H1 (cell line): ENCODE results near the gene PSPN. TPM values are rescaled to one million over a fixed set of nuclear protein-coding genes. Genes with fewer than 3 reads are reported as not detected.

Experiments used
- CTCF ChIA-PET: fragments of 300-600 bp; sonication (Branson Sonifier 250); formaldehyde crosslinking; loops from one replicate; lab custom pipeline; 2021; ENCODE audit not compliant: partially characterized antibody; lab: Charles Lee
- POLR2A ChIA-PET: fragments of 300-600 bp; sonication (Branson Sonifier 250); formaldehyde crosslinking; loops from one replicate; lab custom pipeline; 2021; ENCODE audit warnings: inconsistent platforms; ENCODE audit not compliant: partially characterized antibody; lab: Charles Lee
- DNase-seq, 2 experiments: peaks; one replicate each; pipeline versions ENCODE4 v3.0.0 to v3.0.0-alpha.2; 2010 to 2022; ENCODE audit warnings: low spot score in 2 of 2, low read depth in 1 of 2, mixed read lengths in 1 of 2
- FAIRE-seq: peaks from 2 replicates; lab custom pipeline; 2011; peaks lifted over from hg19 to GRCh38; lab: Jason Lieb, UNC
- H2AFZ ChIP-seq: 2 replicates; pipeline ENCODE4 v1.8.1; 2012; ENCODE audit warnings: low read length, inconsistent platforms
- H2AK5ac ChIP-seq: 2 replicates; pipeline ENCODE4 v1.6.1; 2013; ENCODE audit warnings: low read depth, low read length
- H2BK120ac ChIP-seq: replicated peaks from 2 replicates; pipeline ENCODE3; 2013; ENCODE audit warnings: low read depth, low read length, inconsistent platforms
- H2BK12ac ChIP-seq: 2 replicates; pipeline ENCODE4 v1.6.1; 2013; ENCODE audit warnings: low read depth, low read length
- H2BK15ac ChIP-seq: 2 replicates; pipeline ENCODE4 v1.6.1; 2013; ENCODE audit warnings: low read length
- H2BK20ac ChIP-seq: 2 replicates; pipeline ENCODE4 v1.6.1; 2013; ENCODE audit warnings: low read length
- H2BK5ac ChIP-seq: 2 replicates; pipeline ENCODE4 v1.6.1; 2013; ENCODE audit warnings: low read depth, low read length
- H3K14ac ChIP-seq: 2 replicates; pipeline ENCODE4 v1.6.1; 2013; ENCODE audit warnings: inconsistent platforms; ENCODE audit not compliant: insufficient read length
- H3K18ac ChIP-seq: 2 replicates; pipeline ENCODE4 v1.6.1; 2013; ENCODE audit warnings: low read length; ENCODE audit errors: extremely low read depth
- H3K23ac ChIP-seq: 2 replicates; pipeline ENCODE4 v1.6.1; 2013; ENCODE audit warnings: inconsistent platforms; ENCODE audit not compliant: insufficient read length
- H3K23me2 ChIP-seq: 2 replicates; pipeline ENCODE4 v1.6.1; 2013; ENCODE audit warnings: low read depth, low read length
- H3K27ac ChIP-seq: 2 replicates; pipeline ENCODE4 v1.6.1; 2011; ENCODE audit warnings: low read depth, low read length, inconsistent platforms
- H3K27me3 ChIP-seq, 4 experiments: replicated peaks in 1 of 4; 1 replicate in 1 of 4; 2 replicates in 3 of 4; pipeline versions ENCODE4 v1.6.1 to v1.8.1; 2011 to 2013; ENCODE audit warnings: low read length in 3 of 4, mild to moderate bottlenecking in 3 of 4, inconsistent platforms in 2 of 4, mixed read lengths in 2 of 4, moderate library complexity in 1 of 4; ENCODE audit not compliant: control insufficient read depth in 3 of 4, insufficient read depth in 3 of 4; ENCODE audit errors: extremely low read depth in 1 of 4
- H3K36me3 ChIP-seq, 4 experiments: 2 replicates each; pipeline versions ENCODE4 v1.6.1 to v1.8.1; 2011 to 2013; ENCODE audit warnings: mild to moderate bottlenecking in 4 of 4, low read length in 3 of 4, moderate library complexity in 2 of 4, control low read depth in 1 of 4, inconsistent platforms in 1 of 4; ENCODE audit not compliant: insufficient read depth in 4 of 4, control insufficient read depth in 2 of 4
- H3K4ac ChIP-seq: replicated peaks from 2 replicates; pipeline ENCODE3; 2013; ENCODE audit warnings: low read length, low read depth, mixed read lengths, inconsistent platforms; ENCODE audit not compliant: insufficient read length
- H3K4me1 ChIP-seq, 4 experiments: replicated peaks in 1 of 4; 1 replicate in 1 of 4; 2 replicates in 3 of 4; pipeline versions ENCODE4 v1.6.1 to v1.8.1; 2011 to 2013; ENCODE audit warnings: low read length in 3 of 4, inconsistent platforms in 2 of 4, mixed read lengths in 1 of 4; ENCODE audit not compliant: insufficient read depth in 4 of 4, control insufficient read depth in 3 of 4
- H3K4me2 ChIP-seq, 2 experiments: 2 replicates each; pipeline versions ENCODE4 v1.6.1 to v1.8.1; 2011 to 2013; ENCODE audit warnings: low read depth in 2 of 2, low read length in 2 of 2, control low read depth in 1 of 2, inconsistent platforms in 1 of 2, mild to moderate bottlenecking in 1 of 2; ENCODE audit not compliant: insufficient read depth in 1 of 2
- H3K4me3 ChIP-seq, 4 experiments: fragments of 200-600, 300-600 bp in 1 of 4; sonication (generic), shearing (Covaris generic), sonication (Bioruptor Twin) in 1 of 4; 2 replicates each; pipeline versions ENCODE4 v1.5.1 to v1.8.1; 2011 to 2016; ENCODE audit warnings: low read length in 4 of 4, low read depth in 3 of 4, control low read depth in 2 of 4, inconsistent platforms in 2 of 4, mild to moderate bottlenecking in 2 of 4, mixed read lengths in 1 of 4, moderate library complexity in 1 of 4; ENCODE audit not compliant: insufficient read depth in 2 of 4; ENCODE audit errors: extremely low read depth in 1 of 4
- H3K56ac ChIP-seq: replicated peaks from 2 replicates; pipeline ENCODE3; 2013; ENCODE audit warnings: low read depth, mild to moderate bottlenecking, mixed read lengths, low read length, inconsistent platforms; ENCODE audit not compliant: insufficient read length
- H3K79me1 ChIP-seq: 2 replicates; pipeline ENCODE4 v1.6.1; 2013; ENCODE audit warnings: low read depth, low read length, control low read depth
- H3K79me2 ChIP-seq, 2 experiments: 2 replicates each; pipeline versions ENCODE4 v1.6.1 to v1.8.1; 2012 to 2013; ENCODE audit warnings: low read length in 2 of 2, mild to moderate bottlenecking in 2 of 2, inconsistent platforms in 1 of 2; ENCODE audit not compliant: insufficient read depth in 2 of 2, control insufficient read depth in 1 of 2
- H3K9ac ChIP-seq, 4 experiments: replicated peaks in 1 of 4; 1 replicate in 1 of 4; 2 replicates in 3 of 4; pipeline versions ENCODE4 v1.6.1 to v1.8.1; 2011 to 2013; ENCODE audit warnings: low read depth in 3 of 4, low read length in 3 of 4, control low read depth in 2 of 4, mild to moderate bottlenecking in 2 of 4, moderate library complexity in 2 of 4, inconsistent platforms in 1 of 4; ENCODE audit errors: extremely low read depth in 1 of 4
- H3K9me3 ChIP-seq, 2 experiments: 2 replicates each; pipeline versions ENCODE4 v1.6.1 to v1.8.1; 2012 to 2013; ENCODE audit warnings: mild to moderate bottlenecking in 2 of 2, moderate library complexity in 2 of 2, control low read depth in 1 of 2, inconsistent platforms in 1 of 2, low read depth in 1 of 2, low read length in 1 of 2, mixed read lengths in 1 of 2; ENCODE audit not compliant: insufficient read depth in 2 of 2
- H4K20me1 ChIP-seq, 2 experiments: replicated peaks in 1 of 2; 2 replicates each; pipeline versions ENCODE3 to v1.8.1; 2011 to 2013; ENCODE audit warnings: inconsistent platforms in 2 of 2, low read length in 2 of 2, mild to moderate bottlenecking in 1 of 2; ENCODE audit not compliant: insufficient read depth in 2 of 2, control insufficient read depth in 1 of 2
- H4K5ac ChIP-seq: 2 replicates; pipeline ENCODE4 v1.6.1; 2013; ENCODE audit warnings: low read length, low read depth, mixed read lengths, inconsistent platforms; ENCODE audit not compliant: insufficient read length
- H4K8ac ChIP-seq: 2 replicates; pipeline ENCODE4 v1.8.0; 2013; ENCODE audit warnings: mild to moderate bottlenecking, moderate library complexity, low read length, inconsistent platforms; ENCODE audit not compliant: insufficient read depth; ENCODE audit errors: extremely low read depth
- H4K91ac ChIP-seq: replicated peaks from 2 replicates; pipeline ENCODE3; 2013; ENCODE audit warnings: low read length, mixed read lengths, inconsistent platforms; ENCODE audit not compliant: insufficient read length
- BACH1 ChIP-seq: IDR thresholded peaks from 2 replicates; pipeline ENCODE4 v1.6.1; 2012; ENCODE audit warnings: low read length, improper control_type of control experiment
- CBX5 ChIP-seq: fragments of 300-800, 300-1000 bp; sonication (generic); IDR thresholded peaks from 2 replicates; pipeline ENCODE4 v1.7.1; 2016; ENCODE audit warnings: antibody characterized with exemption, low read length, low read depth
- CEBPB ChIP-seq: IDR thresholded peaks from 2 replicates; pipeline ENCODE4 v1.6.1; 2012; ENCODE audit warnings: low read depth, low read length
- CREB1 ChIP-seq: IDR thresholded peaks from 2 replicates; pipeline ENCODE4 v1.6.1; 2012; ENCODE audit warnings: inconsistent platforms
- MAFK ChIP-seq: IDR thresholded peaks from 2 replicates; pipeline ENCODE4 v1.6.1; 2012; ENCODE audit warnings: low read depth, mild to moderate bottlenecking, improper control_type of control experiment, low read length
- POLR2A ChIP-seq, 2 experiments: IDR thresholded peaks; 1 replicate in 1 of 2; 2 replicates in 1 of 2; pipeline ENCODE4 v1.6.1; 2011; ENCODE audit warnings: low read depth in 2 of 2, low read length in 2 of 2, mild to moderate bottlenecking in 2 of 2; ENCODE audit errors: control extremely low read depth in 1 of 2
- SIRT6 ChIP-seq: IDR thresholded peaks from one replicate; pipeline ENCODE4 v1.7.1; 2012; ENCODE audit warnings: low read length, inconsistent platforms
- TCF12 ChIP-seq: IDR thresholded peaks from 2 replicates; pipeline ENCODE4 v1.6.1; 2011; ENCODE audit warnings: low read depth, mild to moderate bottlenecking, low read length
- WGBS, 2 experiments: shearing (Covaris generic) in 1 of 2; methylation state at CpG; one replicate each; pipeline versions ENCODE4 v1.1.6 to v1.1.7; 2013 to 2015; ENCODE audit warnings: low lambda C conversion rate in 2 of 2, mixed read lengths in 2 of 2, inconsistent platforms in 1 of 2, low coverage in 1 of 2, missing lambda C conversion rate in 1 of 2; ENCODE audit not compliant: insufficient replicate concordance in 2 of 2, insufficient coverage in 1 of 2, insufficient read length in 1 of 2; ENCODE audit errors: extremely low coverage in 1 of 2, missing lambda C conversion rate in 1 of 2; 5-methylcytosine and 5-hydroxymethylcytosine counted together
- polyA plus RNA-seq, 7 experiments: library from polyadenylated mRNA; depleted of rRNA in 3 of 7; stranded (reverse) in 5 of 7; unstranded in 2 of 7; fragments of >200 nt in 5 of 7; fragments of 200-250 nt in 2 of 7; gene quantifications; 1 replicate in 5 of 7; 2 replicates in 1 of 7; 4 replicates in 1 of 7; pipeline versions ENCODE4 v1.2.1 to v1.2.3, GENCODE V29; 2011 to 2013; ENCODE audit warnings: missing spikeins in 2 of 7, mixed read lengths in 2 of 7
- total RNA-seq: library from RNA; stranded (reverse); fragmentation: NEBNext Ultra II Directional; extraction: Animal tissue kit (Norgen Biotek cat#: 25700); gene quantifications from 2 replicates; pipeline ENCODE4 v1.2.1, GENCODE V29; 2021
- TF ChIP-seq, protein P1 (sequence below): IDR thresholded peaks from 2 replicates; pipeline ENCODE4 v1.6.1; 2012; ENCODE audit warnings: inconsistent platforms

PSPN gene
- total and polyA plus RNA-seq, 2 of the 8 experiments (the other 6 are each of a cell fraction or from before 2014, with no cell fraction given) = 1.0 to 2.1 TPM

- Histone ChIP-seq H2BK5ac (no peak overlapping the region), H2BK12ac (0 out of 2 replicates have a peak overlapping the region, but pooled peaks have one; percentile 9), H3K23ac (no peak overlapping the region), H3K4me3 (peak overlapping the region; percentile 63 to 92 (median 68)), H3K56ac (peak overlapping the region; percentile 39), H3K23me2 (peaks cover 5% of the 10 kb centered on the region; the same call in 1 of the 2 replicates), H3K4ac (no peak overlapping the region), H2BK15ac (no peak overlapping the region), H3K27ac (no peak overlapping the region), H3K79me2 (peaks cover 0 to 6% of the 10 kb centered on the region in 2 experiments; a peak in 2 of 4 replicates), H3K9me3 (no peaks in the 10 kb centered on the region), H4K91ac (no peak overlapping the region), H4K20me1 (peaks cover 0 to 1% of the 10 kb centered on the region in 2 experiments), H4K5ac (no peak overlapping the region), H3K4me1 (peaks cover 0 to 2% (median 1%) of the 10 kb centered on the region in 4 experiments; a peak in 2 of 7 replicates), H2BK120ac (no peak overlapping the region), H3K9ac (peak overlapping the region in 2 of 4 experiments; percentile 49 to 55; a peak in 5 of 7 replicates), H3K36me3 (peaks cover 5 to 25% (median 11%) of the 10 kb centered on the region in 4 experiments; a peak in 6 of 8 replicates), H3K79me1 (peaks cover 4% of the 10 kb centered on the region), H2AK5ac (no peak overlapping the region), H3K18ac (no peak overlapping the region), H2BK20ac (no peak overlapping the region), H4K8ac (no peak overlapping the region), H3K14ac (no peak overlapping the region), H3K27me3 (no peaks in the 10 kb centered on the region), H3K4me2 (peak overlapping the region; percentile 89 to 94), H2AFZ (no peak overlapping the region)
- DNase-seq (no peak), FAIRE-seq (no peak)
- CTCF ChIA-PET = interaction anchor here (0.6 to 1.5 kb wide), 3 partner anchors 18 to 144 kb away, joined by 3 to 7 read pairs (median 4); no protein-coding TSS in a partner anchor
- TF ChIP-seq TCF12 (no peak), CEBPB (no peak), CBX5 (no peak), CREB1 (no peak), POLR2A (IDR thresholded peaks at IDR 0.05; ENCODE audit: control extremely low read depth in 1 of 2, low read depth in 2 of 2, low read length in 2 of 2) (no peak), MAFK (no peak), SIRT6 (no peak), BACH1 (no peak)
- TF ChIP-seq, protein P1, sequence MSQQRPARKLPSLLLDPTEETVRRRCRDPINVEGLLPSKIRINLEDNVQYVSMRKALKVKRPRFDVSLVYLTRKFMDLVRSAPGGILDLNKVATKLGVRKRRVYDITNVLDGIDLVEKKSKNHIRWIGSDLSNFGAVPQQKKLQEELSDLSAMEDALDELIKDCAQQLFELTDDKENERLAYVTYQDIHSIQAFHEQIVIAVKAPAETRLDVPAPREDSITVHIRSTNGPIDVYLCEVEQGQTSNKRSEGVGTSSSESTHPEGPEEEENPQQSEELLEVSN = no peak
- POLR2A ChIA-PET = interaction anchor here (1.2 to 1.9 kb wide), 2 partner anchors 10 to 416 kb away, joined by 3 to 10 read pairs; partner anchors contain the start of gene ALKBH7
- 69% methylated on average over 11 of the region's 11 CpGs; no CpG with 5 or more reads in 1 of the 2 experiments for WGBS, 2 experiments
Measured at GRCh38 chr19:6362351-6362801, 13.4 kb downstream of the PSPN start.
